ENCODE results near the gene HBZ. TPM values are rescaled to one million over a fixed set of nuclear protein-coding genes. Genes with fewer than 3 reads are reported as not detected.

Gene HBZ
- total RNA-seq, 4 donors from 2014 or later, result 0.88 to 3.0 TPM; not detected in 2

DNA sequence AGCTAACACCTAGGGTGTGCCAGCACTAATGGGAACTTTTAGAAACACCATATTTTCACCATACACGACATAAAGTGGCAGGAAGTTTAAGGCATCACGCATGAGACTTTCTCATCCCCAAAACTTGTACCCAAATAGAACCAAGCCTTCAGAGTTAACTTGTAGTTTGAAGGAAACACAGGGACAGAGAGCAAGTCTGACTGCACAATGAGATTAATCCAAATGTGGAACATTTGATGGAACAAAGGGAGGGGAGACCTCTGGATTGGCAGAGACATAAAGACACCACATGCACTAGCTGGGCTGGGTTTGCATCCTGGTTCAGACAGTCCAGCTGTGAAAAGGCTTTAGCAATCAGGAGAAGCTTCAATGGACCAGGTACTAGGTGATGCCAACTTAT, 38.1 kb upstream of the HBZ start:
- TF ChIP-seq CTCF (IDR thresholded peaks at IDR 0.05; ENCODE audit: low read depth), result no peak

- no peak for TF ChIP-seq CTCF (IDR thresholded peaks at IDR 0.05; ENCODE audit: low read depth)
These were observed 36.4 kb upstream of the HBZ start for GRCh38 chr16:116015-116414.

DNA sequence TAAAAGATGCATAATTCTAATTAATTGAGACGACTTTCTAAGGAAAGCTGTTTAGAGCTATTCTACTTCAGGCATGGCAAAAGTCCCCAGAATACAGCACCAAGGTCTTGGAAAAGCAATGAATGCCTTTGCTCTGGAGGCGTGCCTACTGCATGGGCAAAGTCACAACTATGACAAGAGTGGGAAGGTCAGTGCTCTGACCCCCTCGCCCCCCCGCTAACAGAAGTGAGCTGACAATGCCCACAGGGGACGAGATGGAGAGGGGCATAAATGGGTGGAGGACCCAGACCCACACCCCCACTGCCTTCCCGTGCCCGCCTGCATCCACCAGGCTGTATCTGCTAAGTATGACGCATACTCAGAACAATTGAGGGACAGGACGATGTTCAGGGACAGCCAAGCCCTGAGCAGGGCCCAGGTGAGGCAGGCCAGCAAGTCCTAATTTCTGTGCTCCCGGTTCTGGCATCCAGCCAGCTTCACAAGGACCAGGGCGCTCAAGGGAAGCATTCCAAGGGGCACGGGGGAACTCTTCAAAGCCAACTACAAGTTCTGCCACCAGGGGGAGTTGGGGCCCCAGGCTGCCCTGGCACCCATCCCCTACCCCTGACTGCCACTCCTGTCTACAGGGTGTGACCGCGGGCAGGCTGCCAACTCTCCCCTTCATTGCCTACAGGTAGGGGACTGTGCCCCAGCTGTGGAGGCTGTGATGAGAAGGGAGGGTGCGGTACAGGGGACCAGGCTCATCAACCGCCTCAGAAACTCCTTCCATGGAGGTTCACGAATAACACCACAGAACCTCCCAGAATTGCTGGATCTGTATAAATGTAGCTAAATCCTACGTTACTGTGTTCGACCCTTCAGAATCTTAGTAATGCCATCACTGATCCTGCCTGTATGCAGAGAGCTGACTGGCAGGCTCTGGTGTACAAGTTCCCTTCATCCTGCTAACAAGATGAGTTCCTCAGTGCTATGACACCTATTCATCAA, 34.8 kb upstream of the HBZ start:
- no peak for TF ChIP-seq CTCF (IDR thresholded peaks at IDR 0.05; ENCODE audit: low read depth)

DNA sequence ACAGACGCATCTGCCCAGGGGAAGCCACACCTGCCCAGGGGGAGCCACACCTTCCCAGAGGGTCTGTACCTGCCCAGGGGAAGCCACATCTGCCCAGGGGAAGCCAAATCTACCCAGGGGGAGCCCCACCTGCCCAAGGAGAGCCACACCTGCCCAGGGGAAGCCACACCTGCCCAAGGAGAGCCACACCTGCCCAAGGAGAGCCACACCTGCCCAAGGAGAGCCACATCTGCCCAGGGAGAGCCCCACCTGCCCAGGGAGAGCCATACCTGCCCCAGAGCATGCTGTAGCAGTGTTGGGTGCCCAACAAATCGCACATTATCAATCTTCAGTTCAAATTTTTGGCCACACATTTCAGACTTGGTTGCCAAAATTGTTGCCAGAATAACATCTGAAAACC, 33.6 kb upstream of the HBZ start:
- no peak for TF ChIP-seq CTCF (IDR thresholded peaks at IDR 0.05; ENCODE audit: low read depth)

DNA sequence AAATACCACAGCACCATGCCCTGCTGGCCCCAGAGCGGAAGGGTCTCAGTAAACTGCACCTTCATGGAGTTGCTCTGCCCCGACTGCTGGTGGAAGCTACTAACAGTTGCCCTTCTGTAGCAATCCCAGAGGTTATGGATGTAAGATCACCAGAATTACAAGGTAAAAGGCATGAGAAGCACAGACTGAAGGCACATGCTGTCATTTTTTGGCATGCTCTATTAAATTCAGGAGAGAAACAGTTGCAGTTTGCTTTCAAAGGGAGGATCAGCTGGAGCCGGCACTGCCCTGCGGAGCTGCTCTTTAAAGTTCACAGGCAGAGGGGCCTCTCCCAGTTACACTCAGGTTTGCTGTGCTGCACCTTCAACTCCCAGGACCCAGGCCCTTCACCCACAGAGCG, 33.1 kb upstream of the HBZ start:
- TF ChIP-seq CTCF (IDR thresholded peaks at IDR 0.05; ENCODE audit: low read depth), result no peak

DNA sequence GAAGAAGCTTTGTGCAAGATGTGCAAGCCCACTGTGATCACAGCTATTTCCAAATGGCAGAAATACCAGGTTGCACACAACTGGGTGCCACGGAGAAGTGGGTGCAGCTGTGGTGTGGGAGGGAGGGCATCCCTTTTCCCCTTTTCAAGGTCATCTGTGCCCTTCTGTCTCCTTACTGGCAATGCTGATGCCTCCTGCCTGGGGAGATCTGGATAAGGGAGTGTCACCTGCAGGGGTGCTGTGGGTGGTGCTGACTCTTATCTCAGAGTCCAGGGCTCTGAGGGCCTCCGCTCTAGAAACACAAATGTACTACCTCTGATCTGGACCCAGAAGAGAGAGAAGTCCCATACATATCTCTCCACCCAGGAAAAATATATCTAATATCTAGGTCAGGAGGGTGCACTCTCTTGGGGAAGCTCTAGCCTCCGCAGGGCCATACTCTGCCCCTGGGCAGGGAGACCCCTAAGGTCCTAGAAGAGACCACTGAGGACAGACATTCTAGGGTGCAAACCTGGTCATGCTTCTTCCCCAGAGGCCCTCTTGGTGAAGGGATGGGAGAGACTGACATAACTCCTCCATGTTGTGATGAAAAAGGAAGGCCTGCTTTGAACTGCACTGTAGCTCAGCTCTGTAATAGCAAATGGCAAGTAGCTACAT, 32.5 kb upstream of the HBZ start:
- no peak for TF ChIP-seq CTCF (IDR thresholded peaks at IDR 0.05; ENCODE audit: low read depth)

GRCh38 chr16:120756-121155, 31.7 kb upstream of the HBZ start:
- no peak for TF ChIP-seq CTCF (IDR thresholded peaks at IDR 0.05; ENCODE audit: low read depth)
